ENCODE results near the gene TEF.

DNA sequence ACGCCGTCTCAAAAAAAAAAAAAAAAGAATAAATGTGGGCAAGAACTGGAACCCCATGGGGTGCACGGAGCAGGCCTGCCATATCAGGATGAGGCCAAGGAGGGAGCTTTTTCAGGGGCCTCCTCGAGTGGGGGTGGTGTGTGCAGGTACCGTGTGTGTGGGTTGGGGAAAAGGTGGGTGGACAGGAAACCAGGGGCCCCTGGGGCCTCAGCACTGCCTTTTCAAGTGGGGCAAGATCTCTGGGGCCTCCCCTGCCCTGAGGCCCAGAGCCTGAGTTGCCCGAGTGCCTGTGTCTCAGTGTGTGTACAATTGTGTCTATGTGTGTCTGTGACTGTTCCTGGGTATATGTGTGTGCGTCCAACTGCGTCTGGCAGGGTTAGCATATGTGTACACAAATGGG lies 23.8 kb downstream of the TEF start:
- TF ChIP-seq, protein P1, sequence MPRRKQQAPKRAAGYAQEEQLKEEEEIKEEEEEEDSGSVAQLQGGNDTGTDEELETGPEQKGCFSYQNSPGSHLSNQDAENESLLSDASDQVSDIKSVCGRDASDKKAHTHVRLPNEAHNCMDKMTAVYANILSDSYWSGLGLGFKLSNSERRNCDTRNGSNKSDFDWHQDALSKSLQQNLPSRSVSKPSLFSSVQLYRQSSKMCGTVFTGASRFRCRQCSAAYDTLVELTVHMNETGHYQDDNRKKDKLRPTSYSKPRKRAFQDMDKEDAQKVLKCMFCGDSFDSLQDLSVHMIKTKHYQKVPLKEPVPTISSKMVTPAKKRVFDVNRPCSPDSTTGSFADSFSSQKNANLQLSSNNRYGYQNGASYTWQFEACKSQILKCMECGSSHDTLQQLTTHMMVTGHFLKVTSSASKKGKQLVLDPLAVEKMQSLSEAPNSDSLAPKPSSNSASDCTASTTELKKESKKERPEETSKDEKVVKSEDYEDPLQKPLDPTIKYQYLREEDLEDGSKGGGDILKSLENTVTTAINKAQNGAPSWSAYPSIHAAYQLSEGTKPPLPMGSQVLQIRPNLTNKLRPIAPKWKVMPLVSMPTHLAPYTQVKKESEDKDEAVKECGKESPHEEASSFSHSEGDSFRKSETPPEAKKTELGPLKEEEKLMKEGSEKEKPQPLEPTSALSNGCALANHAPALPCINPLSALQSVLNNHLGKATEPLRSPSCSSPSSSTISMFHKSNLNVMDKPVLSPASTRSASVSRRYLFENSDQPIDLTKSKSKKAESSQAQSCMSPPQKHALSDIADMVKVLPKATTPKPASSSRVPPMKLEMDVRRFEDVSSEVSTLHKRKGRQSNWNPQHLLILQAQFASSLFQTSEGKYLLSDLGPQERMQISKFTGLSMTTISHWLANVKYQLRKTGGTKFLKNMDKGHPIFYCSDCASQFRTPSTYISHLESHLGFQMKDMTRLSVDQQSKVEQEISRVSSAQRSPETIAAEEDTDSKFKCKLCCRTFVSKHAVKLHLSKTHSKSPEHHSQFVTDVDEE (CRISPR knock-in tag; IDR thresholded peaks at IDR 0.05), result no peak
- TF ChIP-seq TCF4 (CRISPR knock-in tag; IDR thresholded peaks at IDR 0.05; ENCODE audit: borderline replicate concordance) (no peak), OSR1 (CRISPR knock-in tag; IDR thresholded peaks at IDR 0.05) (no peak), PPARA (CRISPR knock-in tag; IDR thresholded peaks at IDR 0.05; ENCODE audit: borderline replicate concordance) (no peak), ZNF8 (CRISPR knock-in tag; IDR thresholded peaks at IDR 0.05) (no peak), ZFP30 (CRISPR knock-in tag; IDR thresholded peaks at IDR 0.05) (no peak), PATZ1 (CRISPR knock-in tag; IDR thresholded peaks at IDR 0.05; ENCODE audit: borderline replicate concordance) (no peak), ARNTL (CRISPR knock-in tag; IDR thresholded peaks at IDR 0.05; ENCODE audit: borderline replicate concordance, low read depth) (no peak), RARB (CRISPR knock-in tag; IDR thresholded peaks at IDR 0.05) (no peak), ESRRG (CRISPR knock-in tag; IDR thresholded peaks at IDR 0.05) (no peak)
- TF ChIP-seq, protein P2, sequence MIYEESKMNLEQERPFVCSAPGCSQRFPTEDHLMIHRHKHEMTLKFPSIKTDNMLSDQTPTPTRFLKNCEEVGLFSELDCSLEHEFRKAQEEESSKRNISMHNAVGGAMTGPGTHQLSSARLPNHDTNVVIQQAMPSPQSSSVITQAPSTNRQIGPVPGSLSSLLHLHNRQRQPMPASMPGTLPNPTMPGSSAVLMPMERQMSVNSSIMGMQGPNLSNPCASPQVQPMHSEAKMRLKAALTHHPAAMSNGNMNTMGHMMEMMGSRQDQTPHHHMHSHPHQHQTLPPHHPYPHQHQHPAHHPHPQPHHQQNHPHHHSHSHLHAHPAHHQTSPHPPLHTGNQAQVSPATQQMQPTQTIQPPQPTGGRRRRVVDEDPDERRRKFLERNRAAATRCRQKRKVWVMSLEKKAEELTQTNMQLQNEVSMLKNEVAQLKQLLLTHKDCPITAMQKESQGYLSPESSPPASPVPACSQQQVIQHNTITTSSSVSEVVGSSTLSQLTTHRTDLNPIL (CRISPR knock-in tag; IDR thresholded peaks at IDR 0.05; ENCODE audit: low read depth), result no peak

All from SK-N-SH treated with all-trans-retinoic acid at 6 μM for 48 hours (cell line).